Measurements from ENCODE around the gene GIT1.

Gene GIT1

GRCh38 chr17:29615492-29616299 lies 26.2 kb upstream of the GIT1 start:
- DNase-seq: peak; percentile 91

DNA sequence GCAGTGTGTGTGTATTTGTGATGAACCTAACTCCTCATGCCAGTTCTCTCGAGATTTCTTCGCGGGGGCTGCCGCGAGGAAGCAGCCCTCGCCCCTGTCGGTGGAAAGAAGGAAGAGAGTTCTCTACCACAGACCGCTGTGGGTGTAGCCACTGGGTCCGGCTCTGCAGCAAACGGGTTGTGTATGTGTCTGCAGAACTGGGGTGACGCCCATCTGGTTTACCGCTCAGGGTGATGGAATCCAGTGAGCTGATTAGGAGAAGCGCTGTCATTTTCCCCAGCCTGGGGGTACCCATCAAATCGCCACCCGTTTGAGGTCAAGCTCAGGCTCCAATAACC lies 25.6 kb upstream of the GIT1 start:
- DNase-seq: peak; percentile 75

- DNase-seq: no peak
These were observed 25.1 kb upstream of the GIT1 start for GRCh38 chr17:29614349-29615047.

- DNase-seq: no peak
These were observed 24.4 kb upstream of the GIT1 start for GRCh38 chr17:29613856-29614255.

GRCh38 chr17:29613352-29613837 lies 23.9 kb upstream of the GIT1 start:
- DNase-seq: peak; percentile 98

GRCh38 chr17:29612404-29613280 lies 23.2 kb upstream of the GIT1 start:
- no peak for DNase-seq

DNA sequence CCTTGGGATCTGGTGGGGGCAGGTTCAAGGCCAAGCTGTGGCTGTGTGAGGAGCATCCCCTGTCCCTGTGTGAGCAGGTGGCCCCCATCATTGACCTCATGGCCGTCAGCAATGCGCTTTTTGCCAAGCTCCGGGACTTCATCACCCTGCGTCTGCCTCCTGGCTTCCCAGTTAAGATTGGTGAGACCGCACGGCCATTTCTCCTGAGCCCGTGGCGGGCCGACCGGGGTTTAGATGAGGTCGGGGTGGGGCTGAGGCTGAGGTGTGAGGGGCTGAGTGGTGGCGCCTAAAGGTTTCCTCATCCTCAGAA lies 22.6 kb upstream of the GIT1 start:
- no peak for DNase-seq

- no peak for DNase-seq
These were observed 22.1 kb upstream of the GIT1 start for GRCh38 chr17:29611351-29612093.

DNA sequence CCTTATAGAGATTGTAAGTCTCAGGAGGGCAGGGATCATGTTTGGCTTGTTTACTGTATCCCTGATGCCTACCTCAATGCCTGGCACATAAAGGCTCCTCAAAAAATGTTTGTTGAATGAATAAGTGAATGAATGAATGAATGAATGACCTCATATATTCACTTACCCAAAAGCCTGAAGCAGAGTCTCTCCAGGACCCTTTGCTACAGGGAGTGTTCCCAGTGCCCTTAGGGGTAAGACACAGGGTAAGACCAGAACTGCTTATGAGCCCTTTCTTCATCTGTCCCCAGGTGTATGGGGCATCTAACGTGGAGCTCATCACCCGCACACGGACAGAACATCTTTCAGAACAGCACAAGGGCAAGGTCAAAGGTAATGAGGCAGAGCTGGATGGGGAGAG lies 20.9 kb upstream of the GIT1 start:
- no peak for DNase-seq

GRCh38 chr17:29608986-29609385 lies 19.5 kb upstream of the GIT1 start:
- DNase-seq: no peak

DNA sequence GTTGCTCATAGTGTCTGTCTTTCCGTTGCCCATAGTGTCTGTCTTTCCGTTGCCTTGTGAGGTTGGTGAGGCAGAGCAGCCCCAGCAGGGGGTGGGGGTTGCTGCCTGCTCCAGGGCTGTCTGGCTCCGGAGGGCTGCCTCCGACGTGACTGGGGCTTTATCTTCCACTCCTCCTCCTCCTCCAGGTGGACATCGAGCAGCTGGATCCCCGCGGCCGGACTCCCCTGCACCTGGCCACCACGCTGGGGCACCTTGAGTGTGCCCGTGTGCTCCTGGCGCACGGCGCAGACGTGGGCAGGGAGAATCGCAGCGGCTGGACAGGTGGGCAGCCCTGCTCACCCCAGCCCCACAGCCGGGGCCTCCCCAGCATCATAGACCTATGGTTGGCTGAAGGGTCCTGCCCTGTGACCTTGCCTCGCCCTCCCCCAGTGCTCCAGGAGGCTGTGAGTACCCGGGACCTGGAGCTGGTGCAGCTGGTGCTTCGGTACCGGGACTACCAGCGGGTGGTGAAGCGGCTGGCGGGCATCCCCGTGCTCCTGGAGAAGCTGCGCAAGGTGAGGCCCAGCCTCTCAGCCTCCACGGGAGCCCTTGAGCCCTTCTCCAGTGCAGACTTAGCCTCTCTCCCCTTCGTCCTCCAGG lies 18.2 kb upstream of the GIT1 start:
- no peak for DNase-seq

DNA sequence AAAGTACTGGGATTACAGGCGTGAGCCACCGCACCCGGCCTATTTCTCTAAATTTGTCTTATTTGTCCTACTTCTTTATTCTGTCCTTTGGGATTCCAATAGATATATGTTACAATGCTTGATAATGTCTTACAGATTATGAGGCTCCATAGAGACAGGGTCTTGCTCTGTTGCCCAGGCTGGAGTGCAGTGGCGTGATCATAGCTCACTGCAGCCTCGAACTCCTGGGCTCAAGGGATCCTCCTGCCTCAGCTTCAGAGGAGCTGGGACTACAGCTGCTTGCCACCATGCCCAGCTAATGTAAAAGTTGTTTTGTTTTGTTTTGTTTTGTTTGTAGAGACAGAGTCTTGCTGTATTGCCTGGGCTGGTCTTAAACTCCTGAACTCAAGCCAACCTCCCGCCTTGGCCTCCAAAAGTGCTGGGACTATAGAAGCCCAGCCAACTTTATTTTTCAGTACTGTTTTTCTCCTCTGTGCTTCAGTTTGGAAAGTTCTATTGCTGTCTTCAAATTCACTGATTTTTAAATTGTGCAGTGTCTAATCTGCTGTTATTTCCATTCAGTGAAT lies 13.7 kb upstream of the GIT1 start:
- DNase-seq: no peak

DNA sequence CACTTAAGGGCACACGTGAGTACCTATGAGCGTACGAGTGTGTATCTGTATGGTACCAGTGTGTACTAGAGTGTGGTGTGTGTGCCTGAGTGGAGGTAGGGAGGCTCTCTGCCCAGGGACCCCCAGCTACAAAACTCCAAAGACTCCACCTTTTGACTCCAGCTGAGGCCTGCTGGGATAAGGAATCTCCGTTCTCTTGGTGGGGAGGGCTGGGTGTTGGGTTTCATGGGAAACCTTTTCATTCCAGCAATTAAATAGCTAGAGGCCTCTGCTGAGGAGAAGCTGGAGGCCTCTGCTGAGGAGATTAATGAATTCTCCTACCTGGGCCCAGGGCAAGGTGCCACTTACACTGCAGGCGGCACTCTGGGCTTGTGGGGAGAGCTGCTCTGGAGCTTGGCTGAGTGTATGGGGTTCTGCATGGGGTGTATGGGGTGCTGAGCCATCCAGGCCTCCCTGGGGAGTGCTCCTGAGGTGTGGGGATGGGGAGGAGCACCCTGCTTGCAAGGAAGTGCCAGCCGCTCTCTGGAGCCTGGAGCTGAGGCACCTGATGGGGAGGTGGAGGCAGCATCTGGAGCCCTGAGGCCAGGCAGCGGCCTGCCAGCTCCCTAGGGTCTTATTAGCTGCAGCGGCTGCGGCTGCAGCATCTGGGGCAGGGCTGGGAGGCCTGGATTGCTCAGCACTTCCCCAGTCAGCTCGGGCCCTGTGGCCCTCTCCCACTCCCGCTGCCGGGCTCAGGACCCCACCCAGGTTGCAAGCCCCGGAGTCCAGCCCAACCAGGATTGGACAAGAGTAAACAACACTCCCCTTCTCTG lies 8.1 kb upstream of the GIT1 start:
- DNase-seq: no peak

GRCh38 chr17:29596811-29597210 lies 7.4 kb upstream of the GIT1 start:
- no peak for DNase-seq

GRCh38 chr17:29595943-29596774 lies 6.7 kb upstream of the GIT1 start:
- no peak for DNase-seq

DNA sequence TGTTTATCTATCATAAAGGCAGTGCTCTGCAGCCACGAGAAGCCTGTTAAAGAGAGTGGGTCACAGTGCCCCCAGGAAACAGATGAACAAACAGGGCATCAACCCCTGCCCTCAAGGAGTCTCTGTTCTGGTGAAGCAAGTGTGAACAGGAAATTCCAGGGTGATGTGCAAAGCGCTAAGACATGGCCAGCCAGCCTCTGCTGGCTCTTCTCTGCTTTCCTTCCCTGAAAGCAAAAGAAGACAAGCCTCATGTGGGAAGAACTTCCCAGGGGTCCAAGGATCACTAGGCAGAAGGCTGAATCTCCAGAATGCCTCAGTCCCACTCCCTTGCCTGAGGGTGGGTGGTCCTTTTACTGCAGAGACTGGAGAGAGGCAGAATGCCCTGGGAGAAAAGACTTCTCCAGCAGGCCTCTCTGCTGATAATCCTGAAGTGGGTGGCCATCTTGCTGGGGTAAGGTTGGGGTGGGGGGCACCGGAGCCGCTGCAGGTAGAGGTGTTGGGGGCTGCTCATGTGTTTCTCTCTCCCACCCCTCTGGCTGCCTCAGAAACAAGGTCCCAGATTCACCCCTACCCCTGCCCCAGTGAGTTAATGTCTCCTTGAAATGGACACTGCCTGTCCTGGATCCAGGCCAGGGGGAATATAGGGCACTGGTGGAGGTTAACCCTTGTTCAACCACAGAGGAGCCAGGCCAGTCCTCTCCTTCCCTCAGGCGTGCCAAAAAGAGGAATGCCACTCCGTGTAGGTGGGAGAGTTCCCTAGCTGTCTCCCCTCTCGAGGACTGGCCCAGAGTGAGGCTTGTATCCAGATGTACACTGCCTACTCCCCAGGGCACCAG lies 5.9 kb upstream of the GIT1 start:
- no peak for DNase-seq

DNA sequence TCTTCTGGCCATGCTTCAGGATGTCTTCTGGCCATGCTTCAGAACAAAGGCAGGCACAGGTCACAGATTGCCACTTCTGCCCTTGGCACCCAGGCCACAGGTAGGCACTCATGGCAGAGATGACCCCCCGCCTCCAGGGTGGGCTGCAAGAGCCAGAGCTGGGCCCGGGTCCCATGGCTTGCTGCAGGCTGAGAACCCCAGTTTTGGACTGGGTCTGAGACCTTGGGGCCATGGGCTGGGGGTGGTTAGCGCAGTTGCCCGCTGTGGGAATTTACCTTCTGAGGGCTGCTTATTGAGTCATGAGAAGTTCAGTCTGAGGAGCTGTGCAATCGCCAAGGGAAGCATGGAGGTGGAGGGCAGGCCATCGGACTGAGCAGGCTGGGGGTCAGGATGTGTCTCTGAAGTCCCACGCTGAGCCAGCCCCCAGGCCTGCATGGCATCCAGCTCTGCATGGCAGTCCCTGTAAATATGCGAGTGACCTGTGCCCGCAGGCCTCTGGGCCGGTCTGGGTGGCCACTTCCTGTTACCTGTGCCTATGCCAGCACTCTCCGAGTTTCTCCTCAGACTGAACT lies 5.2 kb upstream of the GIT1 start:
- no peak for DNase-seq

DNA sequence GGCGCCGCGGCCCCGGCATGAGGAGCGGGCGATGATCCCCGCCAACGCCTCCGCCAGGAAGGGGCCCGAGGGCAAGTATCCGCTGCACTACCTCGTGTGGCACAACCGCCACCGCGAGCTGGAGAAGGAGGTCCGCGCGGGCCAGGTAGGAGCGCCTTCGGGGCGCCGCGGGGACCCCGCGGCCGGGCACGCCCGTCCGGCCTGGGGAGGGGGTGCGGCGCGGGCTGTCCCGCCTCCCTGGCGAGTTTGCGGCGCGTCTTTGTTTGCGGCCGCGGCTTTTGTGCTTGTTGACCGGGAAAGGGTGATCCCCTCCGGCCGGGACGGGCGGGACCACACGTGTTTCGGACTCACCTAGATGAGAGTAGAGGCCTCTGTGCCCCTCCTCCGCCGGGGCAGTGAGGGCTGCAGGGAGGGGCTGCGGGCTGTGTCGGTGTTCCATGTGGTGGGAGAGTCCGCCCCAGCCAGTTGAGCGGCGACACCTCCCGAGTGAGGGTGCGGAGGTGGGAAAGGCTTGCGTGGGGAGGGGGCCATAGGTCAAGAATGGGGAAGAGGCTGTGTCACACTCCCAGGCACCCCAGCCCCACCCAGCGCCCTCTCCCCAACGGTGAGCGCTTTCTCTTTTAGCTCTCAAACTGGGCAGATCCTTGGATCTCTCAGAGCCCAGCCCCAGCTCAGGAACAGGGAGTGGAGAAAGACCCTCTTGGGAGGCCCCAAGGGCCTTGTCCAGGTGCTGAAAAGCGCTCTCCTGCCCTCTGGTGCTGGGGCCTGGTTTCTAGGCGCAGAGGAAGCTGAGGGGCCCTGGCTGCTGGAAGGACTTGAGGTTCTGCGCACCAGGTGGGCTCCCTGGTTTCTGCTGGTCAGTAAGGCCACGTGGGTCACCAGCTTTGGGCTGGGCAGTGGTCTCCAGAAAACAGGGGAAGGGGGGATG lies 4.4 kb upstream of the GIT1 start:
- peak; percentile 45 for DNase-seq
